Activated naive CD4-positive, alpha-beta T cell treated with anti-CD3 and anti-CD28 coated beads, Interleukin-2, amount 50 U/mL, for 72 hours (primary cell): ENCODE data around the gene PCDHGA3. TPM values are rescaled to one million over a fixed set of nuclear protein-coding genes. Genes with fewer than 3 reads are reported as not detected.
"Not testable (repeated sequence)": the region's sequence is repeated elsewhere in the genome, so short reads cannot be mapped to it uniquely, and the experiment has no call there.

Source experiments
- ATAC-seq, 2 donors: fragments of 150-1000 bp; cut with Tn5 transposase; 2 replicates each; pipeline ENCODE4 v1.10.0; 2021; ENCODE audit warnings: mild to moderate bottlenecking in 2 of 2, moderate library complexity in 2 of 2
- DNase-seq, 2 donors: peaks; one replicate each; pipeline ENCODE4 v3.0.0; 2021 to 2022; ENCODE audit warnings: low spot score in 2 of 2
- H3K27ac Mint-ChIP-seq, 2 donors: one replicate each; pipeline ENCODE4 v1.8.0; 2022; ENCODE audit warnings: mild to moderate bottlenecking in 2 of 2, mixed read lengths in 2 of 2
- H3K36me3 Mint-ChIP-seq, 2 donors: one replicate each; pipeline ENCODE4 v1.8.0; 2022; ENCODE audit warnings: mixed read lengths in 2 of 2
- H3K9me3 Mint-ChIP-seq, 2 donors: one replicate each; pipeline ENCODE4 v1.8.0; 2022; ENCODE audit warnings: mixed read lengths in 2 of 2
- total RNA-seq, 2 donors: library from RNA; stranded (reverse); gene quantifications; one replicate each; pipeline ENCODE4 v1.2.3, GENCODE V29; 2022

Gene PCDHGA3
- not detected for total RNA-seq

DNA sequence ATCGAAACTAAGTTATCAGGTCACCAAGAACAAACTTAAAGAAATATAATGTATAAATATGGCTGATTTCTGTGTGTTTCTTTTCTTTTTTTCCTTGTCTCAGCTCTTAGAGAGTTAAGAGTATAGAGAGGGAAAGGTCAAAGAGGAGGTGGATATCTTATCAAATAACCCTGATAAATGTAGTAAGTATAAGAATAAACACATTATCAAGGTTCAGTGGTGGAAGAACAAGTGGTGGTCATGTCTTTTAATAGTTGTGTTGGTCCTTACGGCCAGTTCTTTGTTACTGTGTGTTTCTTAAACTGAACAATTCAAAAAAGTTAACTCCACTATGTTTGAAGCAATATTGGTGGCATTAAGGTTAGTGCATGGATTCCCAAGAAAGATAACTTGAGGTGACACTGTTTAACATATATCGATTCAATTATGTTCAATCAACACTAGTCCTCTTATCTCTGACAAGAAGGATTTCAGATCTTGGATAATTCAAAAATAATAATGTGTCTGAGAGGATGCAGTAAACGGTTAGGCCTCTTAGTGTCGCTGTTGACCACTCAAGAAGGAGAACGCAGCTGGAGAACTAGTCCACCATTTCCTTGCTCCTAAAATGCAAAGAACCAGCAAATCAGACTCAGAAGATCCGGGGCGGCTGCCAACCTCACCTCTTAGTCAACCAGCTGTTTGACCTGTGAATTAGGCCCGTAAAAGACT lies at the start of gene PCDHGA3:
PCDHGA3 (plus strand) TSS at position 588 of the 711 bp plus-strand sequence. CDS start 205 bp downstream, outside the sequence.
- ATAC-seq, result no peak
- peak in 1 of 2 donors; percentile 31 for DNase-seq

DNA sequence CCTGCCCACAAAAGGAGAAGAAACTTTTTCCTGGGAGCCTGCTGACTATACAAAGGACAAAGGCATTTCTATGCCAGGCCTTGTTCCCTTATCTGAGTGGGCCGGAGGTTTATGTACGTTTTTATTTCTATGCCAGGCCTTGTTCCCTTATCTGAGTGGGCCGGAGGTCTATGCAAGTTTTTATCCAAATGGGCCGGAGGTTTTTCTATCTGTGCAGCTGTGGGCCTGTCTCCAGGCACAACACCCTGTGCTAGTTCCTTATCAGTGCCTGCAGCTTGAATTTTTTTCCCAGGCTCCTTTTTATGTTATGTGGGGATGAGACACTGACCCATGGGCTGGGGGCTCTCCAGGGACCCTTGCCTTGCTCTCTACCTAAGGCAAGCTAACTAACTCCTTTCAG lies 45.3 kb upstream of the PCDHGA3 start:
- Mint-ChIP-seq H3K27ac (no peak overlapping the region), H3K36me3 (peaks cover 56 to 66% of the 10 kb centered on the region in 2 donors), H3K9me3 (peaks cover 31 to 43% of the 10 kb centered on the region in 2 donors)
- DNase-seq, result no peak
- no peak for ATAC-seq

More for the DNA sequence above, at the start of gene PCDHGA3:
- Mint-ChIP-seq H3K9me3 (peaks cover 37 to 39% of the 10 kb centered on the region in 2 donors), H3K27ac (no peak within 1 kb of the TSS), H3K36me3 (peaks cover 58 to 72% of the 10 kb centered on the region in 2 donors)

DNA sequence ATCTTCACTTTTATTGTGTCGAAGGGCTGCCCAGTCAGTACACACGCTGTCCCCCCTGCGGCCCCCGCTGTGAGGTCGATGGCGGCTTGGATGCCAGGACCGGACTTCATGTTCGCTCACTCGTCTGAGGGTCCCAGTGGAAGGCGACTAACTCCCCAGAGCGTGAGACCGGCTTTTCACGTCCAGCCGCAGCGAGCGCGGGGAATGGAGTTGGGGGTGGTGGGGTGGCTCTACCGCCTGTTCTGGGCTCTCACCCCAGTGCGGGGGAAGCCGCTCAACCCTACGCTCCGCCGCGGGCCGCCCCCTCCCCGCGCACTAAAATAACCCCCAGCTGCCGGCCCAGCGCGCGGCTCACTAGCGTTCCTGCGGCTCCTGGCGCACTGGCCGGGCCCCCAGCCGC lies 39.9 kb upstream of the PCDHGA3 start, which contains the start of gene SLC25A2:
SLC25A2 (minus strand) TSS at position 294 of the 400 bp plus-strand sequence; CDS start at position 110, 184 bp downstream.
- no peak for ATAC-seq
- H3K27ac Mint-ChIP-seq, result no peak within 1 kb of the TSS
- no peak for DNase-seq
- peaks cover 30 to 36% of the 10 kb centered on the region in 2 donors for H3K9me3 Mint-ChIP-seq
- peaks cover 30 to 61% of the 10 kb centered on the region in 2 donors for H3K36me3 Mint-ChIP-seq

DNA sequence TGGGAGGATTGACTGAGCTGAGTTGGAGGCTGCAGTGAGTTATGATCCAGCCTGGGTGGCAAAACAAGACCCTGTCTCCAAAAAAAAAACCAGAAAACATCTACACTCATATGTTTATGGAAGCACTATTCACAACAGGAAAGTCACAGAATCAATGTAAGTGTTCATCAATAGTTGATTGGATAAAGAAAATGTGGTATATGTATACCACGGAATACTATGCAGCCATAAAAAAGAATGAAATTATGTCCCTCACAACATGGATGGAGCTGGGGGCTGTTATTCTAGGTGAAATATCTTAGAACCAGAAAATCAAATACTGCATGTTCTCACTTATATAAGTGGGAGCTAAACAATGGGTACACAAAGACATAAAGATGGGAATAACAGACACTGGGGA lies 37.0 kb upstream of the PCDHGA3 start:
- H3K27ac Mint-ChIP-seq, result no peak overlapping the region
- ATAC-seq, result no peak

DNA sequence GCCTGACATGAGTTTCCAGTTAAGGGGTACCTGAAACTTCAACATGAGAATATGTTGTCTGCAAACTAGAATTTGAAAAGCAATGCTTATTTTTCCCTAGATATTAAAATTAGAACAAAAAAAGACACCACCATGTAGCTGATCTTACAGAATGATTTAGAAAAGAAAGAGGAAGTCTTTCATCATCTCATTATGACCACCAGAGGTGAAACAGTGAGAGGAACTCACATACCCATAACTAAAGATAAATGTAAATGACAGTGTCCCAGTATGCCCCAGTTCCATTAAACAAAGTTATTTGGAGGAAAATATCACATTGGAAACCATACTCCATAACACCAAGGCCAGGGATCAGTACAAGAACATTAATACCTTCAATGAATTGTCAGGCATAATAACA lies 29.9 kb upstream of the PCDHGA3 start:
- Mint-ChIP-seq H3K9me3 (peaks cover 42 to 54% of the 10 kb centered on the region in 2 donors), H3K27ac (no peak overlapping the region), H3K36me3 (peaks cover 65 to 67% of the 10 kb centered on the region in 2 donors)
- DNase-seq (no peak), ATAC-seq (no peak)

More for the DNA sequence above, 37.0 kb upstream of the PCDHGA3 start:
- no peak for DNase-seq
- Mint-ChIP-seq H3K36me3 (peaks cover 40 to 70% of the 10 kb centered on the region in 2 donors), H3K9me3 (peaks cover 35 to 38% of the 10 kb centered on the region in 2 donors)

DNA sequence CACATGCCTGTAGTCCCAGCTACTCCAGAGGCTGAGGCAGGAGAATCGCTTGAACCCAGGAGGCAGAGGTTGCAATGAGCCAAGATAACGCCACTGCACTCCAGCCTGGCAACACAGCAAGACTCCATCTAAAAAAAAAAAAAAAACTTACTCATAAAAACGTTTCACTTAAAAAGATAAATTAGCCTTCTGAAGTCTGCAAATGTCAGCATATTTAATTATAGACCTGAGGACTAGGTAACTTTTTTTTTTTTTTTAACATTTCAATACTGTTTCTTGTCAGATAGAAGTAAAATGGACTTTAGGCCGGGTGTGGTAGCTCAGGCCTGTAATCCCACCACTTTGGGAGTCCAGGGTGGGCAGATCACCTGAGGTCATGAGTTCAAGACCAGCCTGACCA lies 26.7 kb upstream of the PCDHGA3 start:
- DNase-seq, H3K27ac Mint-ChIP-seq, ATAC-seq: not testable (repeated sequence)
- H3K36me3 Mint-ChIP-seq, result peaks cover 70 to 80% of the 10 kb centered on the region in 2 donors
- H3K9me3 Mint-ChIP-seq, result peaks cover 53 to 57% of the 10 kb centered on the region in 2 donors

DNA sequence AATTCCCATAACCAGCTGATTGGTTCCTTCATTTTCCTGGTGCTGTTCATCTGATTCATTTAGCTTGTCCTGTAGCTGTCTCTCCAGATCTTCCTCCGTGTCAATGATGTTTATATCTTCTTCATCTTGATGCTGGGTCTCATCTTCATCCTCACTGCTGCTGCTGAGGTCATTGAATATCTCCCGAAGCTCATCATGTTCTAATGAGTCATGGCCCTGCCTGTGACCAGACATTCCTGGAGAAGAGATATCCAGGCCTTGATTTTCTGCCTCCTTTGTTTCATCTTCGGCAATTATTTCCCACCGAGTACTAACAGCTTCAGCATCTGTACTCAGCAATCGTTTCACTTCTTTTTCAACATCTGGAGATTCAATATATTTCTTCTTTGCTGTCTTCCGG lies 24.4 kb upstream of the PCDHGA3 start:
- Mint-ChIP-seq H3K36me3 (peaks cover 50 to 69% of the 10 kb centered on the region in 2 donors), H3K9me3 (peaks cover 42 to 50% of the 10 kb centered on the region in 2 donors), H3K27ac (peak overlapping the region in 1 of 2 donors; percentile 99)
- ATAC-seq, result no peak
- DNase-seq, result no peak

DNA sequence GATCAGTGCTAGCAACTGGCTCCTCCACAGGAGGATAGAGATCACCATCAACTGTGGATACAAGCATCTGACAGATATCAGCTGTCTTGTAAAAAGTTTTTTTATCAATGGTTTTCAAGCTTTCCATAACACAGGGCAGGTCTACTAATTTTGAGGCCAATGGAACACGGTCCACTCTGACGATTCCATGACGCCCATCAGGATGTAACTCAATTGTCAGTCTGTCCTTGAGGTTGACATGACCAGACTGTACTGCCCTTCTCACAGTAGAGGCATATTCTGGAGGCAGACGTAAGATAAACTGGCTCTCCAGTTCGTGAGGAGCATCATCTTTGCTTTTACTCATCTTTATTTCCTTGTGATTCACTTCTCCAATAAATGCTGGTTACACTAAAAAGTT lies 23.9 kb upstream of the PCDHGA3 start:
- Mint-ChIP-seq H3K36me3 (peaks cover 48 to 64% of the 10 kb centered on the region in 2 donors), H3K27ac (peak overlapping the region; percentile 99), H3K9me3 (peaks cover 41 to 49% of the 10 kb centered on the region in 2 donors)
- ATAC-seq (no peak), DNase-seq (no peak)

DNA sequence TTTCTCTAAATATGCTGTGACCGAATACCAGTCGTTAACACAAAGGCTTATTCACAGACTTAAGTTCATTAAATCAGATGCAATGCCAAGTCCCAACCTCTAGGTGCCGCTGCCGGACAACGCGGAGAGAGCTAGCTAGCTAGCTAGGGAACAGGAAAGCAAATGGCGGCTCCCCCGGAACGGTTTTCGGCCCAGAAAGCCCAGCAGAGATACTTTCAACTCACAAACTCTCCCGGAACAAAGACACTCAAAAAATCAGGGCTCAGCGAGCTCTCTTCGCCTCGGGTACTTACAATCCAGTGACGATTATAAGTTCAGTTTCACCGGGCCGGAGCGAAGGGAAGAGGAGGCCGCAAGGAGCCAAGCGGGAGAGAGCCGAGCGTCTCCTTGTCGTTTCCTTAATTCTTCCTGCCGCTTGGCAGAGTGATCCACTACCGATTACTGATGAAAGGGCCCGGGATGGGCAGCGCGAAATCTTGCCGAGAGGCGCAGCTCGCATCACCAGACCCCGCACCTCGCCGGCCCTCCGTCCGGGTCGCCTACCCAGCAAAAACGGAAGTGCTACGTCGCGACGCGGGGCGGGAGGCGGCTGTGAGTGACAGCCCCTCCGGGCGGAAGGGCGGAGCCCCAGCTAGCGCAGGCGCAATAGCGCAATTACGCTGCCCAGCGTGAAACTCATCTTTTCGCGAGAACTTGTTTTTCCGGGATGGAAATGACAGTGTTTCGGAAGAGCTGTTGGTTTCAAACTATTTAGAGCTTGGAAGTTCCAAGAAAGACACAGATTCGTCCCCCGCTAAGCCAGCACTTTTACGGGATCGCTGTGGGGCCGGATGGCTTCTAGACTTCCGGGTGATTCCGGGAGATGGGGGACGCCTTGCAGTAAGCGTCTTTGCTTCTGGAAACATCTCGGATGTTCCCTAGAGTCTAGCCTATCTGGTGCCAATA lies 23.1 kb upstream of the PCDHGA3 start, which contains the start of gene TAF7:
TAF7 (minus strand) TSS at position 560 of the 945 bp plus-strand sequence. CDS start 740 bp downstream, outside the sequence.
- Mint-ChIP-seq H3K9me3 (peaks cover 36 to 45% of the 10 kb centered on the region in 2 donors), H3K27ac (peak within 1 kb of the TSS; percentile 99), H3K36me3 (peaks cover 40 to 56% of the 10 kb centered on the region in 2 donors)
- peak; percentile 94 to 96 for ATAC-seq
- peak; percentile 92 to 93 for DNase-seq

DNA sequence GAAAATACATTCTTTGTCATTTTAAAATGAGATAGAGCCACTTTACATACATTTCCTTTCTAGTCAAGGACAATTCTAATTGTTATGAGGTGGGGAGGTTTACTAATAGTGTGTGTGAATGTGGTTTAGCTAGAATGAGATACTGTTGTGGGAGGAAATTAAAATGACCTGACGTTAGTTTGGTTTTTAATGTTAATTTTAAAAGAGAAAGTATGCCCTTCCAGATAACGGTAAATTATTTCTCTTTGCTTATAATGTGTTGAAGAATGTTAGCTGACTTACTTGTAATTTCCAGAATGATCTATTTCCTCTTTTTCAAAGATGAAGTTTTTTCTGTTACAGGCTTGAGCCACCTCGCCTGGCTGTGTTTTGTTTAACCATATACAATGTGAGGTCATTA lies 21.4 kb upstream of the PCDHGA3 start:
- DNase-seq (no peak), ATAC-seq (no peak)
- peaks cover 41 to 65% of the 10 kb centered on the region in 2 donors for H3K36me3 Mint-ChIP-seq
- H3K9me3 Mint-ChIP-seq, result peaks cover 33 to 50% of the 10 kb centered on the region in 2 donors
- H3K27ac Mint-ChIP-seq, result no peak overlapping the region

DNA sequence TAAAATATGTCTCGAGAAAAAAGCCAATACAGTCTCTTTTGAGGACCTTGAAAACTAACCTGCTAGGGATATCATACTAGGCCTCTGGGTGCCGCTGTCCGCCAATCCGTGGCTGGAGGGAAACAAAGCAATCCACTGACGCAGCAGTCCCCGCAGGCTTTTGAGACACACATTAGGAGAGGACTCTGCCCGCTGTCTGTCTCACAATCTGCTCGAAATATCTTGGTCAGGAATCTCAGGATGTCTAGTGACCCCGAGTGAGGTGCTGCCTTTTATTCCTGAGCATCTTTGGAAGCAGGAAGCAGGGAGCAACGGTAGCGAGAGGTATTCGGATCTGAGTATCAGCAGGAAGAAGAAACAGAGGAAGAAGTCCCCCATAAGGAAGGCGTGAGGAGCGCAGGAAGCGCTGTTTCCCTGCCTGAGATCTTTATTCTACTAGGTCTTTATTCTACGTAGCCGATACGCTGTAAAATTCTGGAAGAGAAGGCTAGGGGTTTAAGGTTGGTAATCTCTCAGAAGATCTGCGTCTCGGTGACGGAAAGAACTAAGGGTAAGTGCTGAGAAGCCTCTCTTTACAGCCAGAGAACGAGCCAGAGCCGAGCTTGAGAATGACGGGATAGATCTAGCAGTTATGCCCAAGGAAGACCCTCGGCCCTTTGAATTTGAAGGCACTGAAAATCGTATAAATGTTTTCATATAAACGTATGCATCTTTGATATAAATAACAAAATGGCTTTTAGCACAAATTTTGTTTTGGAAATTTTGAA lies 17.4 kb upstream of the PCDHGA3 start:
- Mint-ChIP-seq H3K36me3 (peaks cover 28 to 34% of the 10 kb centered on the region in 2 donors), H3K27ac (peak overlapping the region; percentile 58 to 81), H3K9me3 (peaks cover 11 to 22% of the 10 kb centered on the region in 2 donors)
- peak; percentile 91 to 96 for ATAC-seq
- DNase-seq, result peak in 1 of 2 donors; percentile 39

DNA sequence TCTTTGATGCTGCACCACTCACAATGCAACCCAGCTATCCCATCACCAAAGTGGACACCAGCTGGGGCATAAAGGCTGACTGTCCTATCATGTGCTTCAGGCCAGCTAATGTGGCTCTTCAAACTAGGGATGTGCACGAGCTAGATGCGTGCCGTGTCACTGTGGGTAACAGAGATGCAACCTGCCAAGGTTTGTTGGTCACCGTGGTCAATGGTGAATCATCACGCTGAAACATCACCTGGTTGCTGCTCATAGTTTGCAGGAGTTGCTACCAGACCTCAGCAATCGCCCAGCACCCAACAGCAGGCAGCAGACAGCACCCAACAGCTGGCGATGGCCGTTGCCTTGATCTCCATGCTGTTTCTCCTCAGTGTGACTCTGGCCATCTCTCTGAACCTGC lies 15.4 kb upstream of the PCDHGA3 start:
- H3K36me3 Mint-ChIP-seq, result peaks cover 30 to 45% of the 10 kb centered on the region in 2 donors
- ATAC-seq (peak in 1 of 2 donors; percentile 54), DNase-seq (no peak)
- H3K27ac Mint-ChIP-seq, result no peak overlapping the region
- peaks cover 21 to 25% of the 10 kb centered on the region in 2 donors for H3K9me3 Mint-ChIP-seq

DNA sequence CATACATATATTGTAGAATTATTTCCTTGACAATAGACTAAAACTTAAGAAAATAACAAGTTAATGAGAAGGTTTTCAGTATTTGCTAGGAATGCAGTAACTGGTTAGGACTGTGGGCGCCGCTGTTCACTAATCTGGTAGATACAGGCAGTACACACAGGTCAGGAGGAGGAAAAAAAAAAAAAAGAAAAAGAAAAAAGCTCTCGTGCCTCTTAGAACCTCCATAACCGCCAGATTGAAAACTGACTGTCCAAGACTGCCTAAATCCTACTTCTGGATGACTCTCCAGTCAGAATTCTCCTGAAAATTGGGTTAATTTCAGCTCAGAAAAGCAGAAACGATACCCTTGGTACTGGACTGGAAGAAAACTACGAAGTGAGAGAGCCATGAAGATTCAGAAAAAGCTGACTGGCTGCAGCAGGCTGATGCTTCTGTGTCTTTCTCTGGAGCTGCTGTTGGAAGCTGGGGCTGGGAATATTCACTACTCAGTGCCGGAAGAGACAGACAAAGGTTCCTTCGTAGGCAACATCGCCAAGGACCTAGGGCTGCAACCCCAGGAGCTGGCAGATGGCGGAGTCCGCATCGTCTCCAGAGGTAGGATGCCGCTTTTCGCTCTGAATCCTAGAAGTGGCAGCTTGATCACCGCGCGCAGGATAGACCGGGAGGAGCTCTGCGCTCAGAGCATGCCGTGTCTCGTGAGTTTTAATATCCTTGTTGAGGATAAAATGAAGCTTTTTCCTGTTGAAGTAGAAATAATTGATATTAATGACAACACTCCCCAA lies 13.1 kb upstream of the PCDHGA3 start, which contains the start of gene PCDHGA1:
PCDHGA1 (plus strand) TSS at position 216 of the 782 bp plus-strand sequence.
- ATAC-seq (no peak), DNase-seq (no peak)
- no peak within 1 kb of the TSS for H3K27ac Mint-ChIP-seq

DNA sequence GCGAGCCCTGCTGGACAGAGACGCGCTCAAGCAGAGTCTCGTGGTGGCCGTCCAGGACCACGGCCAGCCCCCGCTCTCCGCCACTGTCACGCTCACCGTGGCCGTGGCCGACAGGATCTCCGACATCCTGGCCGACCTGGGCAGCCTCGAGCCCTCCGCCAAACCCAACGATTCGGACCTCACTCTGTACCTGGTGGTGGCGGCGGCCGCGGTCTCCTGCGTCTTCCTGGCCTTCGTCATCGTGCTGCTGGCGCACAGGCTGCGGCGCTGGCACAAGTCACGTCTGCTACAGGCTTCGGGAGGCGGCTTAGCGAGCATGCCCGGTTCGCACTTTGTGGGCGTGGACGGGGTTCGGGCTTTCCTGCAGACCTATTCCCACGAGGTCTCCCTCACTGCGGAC lies 11.1 kb upstream of the PCDHGA3 start:
- DNase-seq, result not testable (repeated sequence)
- H3K36me3 Mint-ChIP-seq, result peaks cover 32 to 59% of the 10 kb centered on the region in 2 donors
- peaks cover 34 to 35% of the 10 kb centered on the region in 2 donors for H3K9me3 Mint-ChIP-seq

More for the DNA sequence above, 13.1 kb upstream of the PCDHGA3 start, which contains the start of gene PCDHGA1:
- H3K36me3 Mint-ChIP-seq, result peaks cover 46 to 52% of the 10 kb centered on the region in 2 donors
- H3K9me3 Mint-ChIP-seq, result peaks cover 22 to 39% of the 10 kb centered on the region in 2 donors

More for the DNA sequence above, 11.1 kb upstream of the PCDHGA3 start:
- not testable (repeated sequence) for H3K27ac Mint-ChIP-seq, ATAC-seq
